Hematopoietic multipotent progenitor cell (in vitro differentiated cells): ENCODE measurements around the gene SRPK2. TPM values are rescaled to one million over a fixed set of nuclear protein-coding genes. Genes with fewer than 3 reads are reported as not detected.
"Not testable (repeated sequence)": the region's sequence is repeated elsewhere in the genome, so short reads cannot be mapped to it uniquely, and the experiment has no call there.

Experiments used
- DNase-seq, 3 donors: peaks; one replicate each; pipeline ENCODE4 v3.0.0-alpha.2; 2011 to 2015; ENCODE audit warnings: low read depth in 2 of 3, low spot score in 2 of 3
- total RNA-seq: library from RNA; depleted of rRNA; stranded (reverse); fragments of >200 nt; gene quantifications from one replicate; pipeline ENCODE4 v1.2.3, GENCODE V29; 2012

SRPK2 gene
- total RNA-seq, 1 donor, result 16.7 TPM

DNA sequence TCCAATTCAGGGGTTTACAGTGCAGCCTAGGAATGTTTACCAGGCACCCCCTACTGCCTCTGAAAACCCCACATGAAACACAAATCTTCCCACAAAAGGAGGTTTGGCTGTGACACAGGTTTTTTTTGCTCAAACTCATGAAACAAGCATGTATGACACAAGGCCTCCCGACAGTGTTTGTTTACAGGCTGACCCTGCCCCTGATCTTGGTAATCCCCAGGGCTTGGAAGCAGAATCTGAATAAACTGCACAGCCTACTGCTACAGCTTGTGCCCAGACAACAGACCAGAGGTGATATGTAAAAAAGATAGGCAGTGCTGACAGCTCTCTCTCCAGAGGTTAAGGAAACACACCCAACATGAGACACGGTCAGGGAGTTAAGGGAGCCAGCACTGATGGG is 190.5 kb downstream of the SRPK2 start:
- no peak for DNase-seq

DNA sequence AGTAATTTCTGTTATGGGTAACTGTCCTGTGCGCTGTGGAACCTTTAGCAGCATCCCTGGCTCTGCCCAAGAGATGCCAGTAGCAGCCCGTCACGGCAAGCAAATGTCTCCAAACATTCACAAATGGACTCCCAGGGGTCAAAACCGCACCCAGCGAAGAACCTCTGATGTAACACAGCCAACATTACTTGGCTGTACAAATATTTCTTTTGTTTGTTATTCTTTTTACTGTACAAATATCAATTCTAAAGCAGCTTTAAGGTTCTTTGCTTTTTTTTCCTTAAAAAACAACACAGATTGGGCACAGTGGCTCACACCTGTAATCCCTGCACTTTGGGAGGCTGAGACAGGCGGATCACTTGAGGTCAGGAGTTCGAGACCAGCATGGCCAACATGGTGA is 192.2 kb downstream of the SRPK2 start:
- no peak for DNase-seq

- no peak for DNase-seq
These were observed 192.8 kb downstream of the SRPK2 start for GRCh38 chr7:105195891-105196290.

GRCh38 chr7:105194959-105195358 is 193.8 kb downstream of the SRPK2 start:
- DNase-seq, result not testable (repeated sequence)

- no peak for DNase-seq
These were observed 197.4 kb downstream of the SRPK2 start for GRCh38 chr7:105191331-105191730.

DNA sequence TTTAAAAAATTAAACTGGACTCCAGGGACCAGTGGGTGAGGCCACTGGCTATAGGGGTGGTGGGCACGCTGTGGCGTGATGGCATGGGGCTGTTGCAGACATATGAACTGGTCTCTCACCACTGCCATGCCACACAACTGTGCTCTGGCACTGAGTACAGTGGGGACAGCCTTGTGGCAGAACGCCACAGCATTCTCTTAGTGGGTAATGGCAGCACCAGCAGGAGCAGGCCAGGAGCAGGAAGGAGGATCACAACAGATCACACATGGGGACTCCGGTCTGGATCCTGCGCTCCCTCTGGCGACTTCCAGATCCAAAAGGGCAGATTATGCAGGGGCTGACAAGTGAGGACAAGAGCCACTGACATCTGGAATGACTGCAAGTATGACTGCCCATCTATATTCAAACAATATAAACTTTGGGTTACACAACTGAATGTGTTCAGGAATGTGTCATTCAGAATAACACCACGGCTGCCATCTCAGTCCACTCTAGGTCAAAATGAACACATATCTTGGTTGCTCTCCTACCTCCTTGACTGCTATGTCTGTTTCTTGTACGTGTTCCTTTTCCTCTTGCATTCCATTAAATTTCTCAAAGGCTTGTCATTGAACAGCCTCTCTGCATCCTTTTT is 198.7 kb downstream of the SRPK2 start:
- no peak for DNase-seq

- no peak for DNase-seq
These were observed 200.5 kb downstream of the SRPK2 start for GRCh38 chr7:105188201-105188600.

- DNase-seq, result no peak
These were observed 201.2 kb downstream of the SRPK2 start for GRCh38 chr7:105187302-105188169.

DNA sequence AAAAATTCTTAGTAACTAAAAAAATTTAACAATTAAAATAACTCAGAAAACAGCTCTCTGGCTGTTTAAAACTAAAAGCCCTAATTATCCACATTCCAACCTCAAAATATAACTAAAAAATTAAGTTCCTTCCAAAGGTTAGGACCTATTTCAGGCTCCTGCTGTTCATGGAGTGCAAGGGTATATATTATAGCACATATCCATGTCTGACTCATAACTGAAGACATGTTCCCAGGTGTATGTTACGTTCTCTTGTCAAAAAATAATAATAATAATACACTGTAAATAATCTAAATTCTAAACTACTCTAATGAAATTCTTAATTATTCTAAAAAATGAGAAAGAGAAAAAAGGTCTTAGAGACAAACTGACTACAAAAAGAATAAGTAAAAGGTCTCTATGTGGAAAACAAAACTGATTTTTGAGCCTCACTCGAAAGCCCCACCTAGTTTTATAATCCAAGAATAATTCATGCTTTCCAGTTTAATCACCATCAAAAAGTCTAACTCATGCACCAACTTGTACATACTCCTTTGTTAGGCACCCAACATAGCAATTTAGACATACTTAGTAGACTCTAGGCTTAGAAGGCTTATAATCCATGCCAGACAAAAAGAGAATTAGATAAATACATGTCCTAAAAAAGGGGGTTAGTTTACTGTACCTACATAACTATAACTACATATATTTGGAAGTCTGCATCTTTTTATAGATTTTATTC is 203.3 kb downstream of the SRPK2 start:
- DNase-seq, result no peak

- no peak for DNase-seq
These were observed 208.7 kb downstream of the SRPK2 start for GRCh38 chr7:105180002-105180401.

GRCh38 chr7:105178928-105179541 is 209.7 kb downstream of the SRPK2 start:
- DNase-seq, result no peak

DNA sequence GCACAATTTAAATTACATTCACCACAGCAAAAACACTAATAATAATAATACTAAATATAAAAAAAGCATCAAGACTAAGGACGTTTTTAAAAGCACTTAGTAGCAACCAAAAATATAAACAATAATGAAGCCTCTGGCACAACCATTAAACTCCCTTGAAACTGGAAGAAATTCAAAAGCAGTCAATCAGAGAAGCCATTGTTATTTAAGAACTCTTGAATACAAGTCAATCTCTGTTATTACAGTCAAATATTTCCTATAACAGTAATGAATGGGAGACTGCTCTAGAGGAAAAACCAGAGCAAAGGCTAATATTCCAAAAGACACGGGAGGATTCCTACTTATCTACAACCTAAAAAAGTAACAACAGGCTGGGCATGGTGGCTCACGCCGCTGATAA is 210.5 kb downstream of the SRPK2 start:
- DNase-seq, result no peak

DNA sequence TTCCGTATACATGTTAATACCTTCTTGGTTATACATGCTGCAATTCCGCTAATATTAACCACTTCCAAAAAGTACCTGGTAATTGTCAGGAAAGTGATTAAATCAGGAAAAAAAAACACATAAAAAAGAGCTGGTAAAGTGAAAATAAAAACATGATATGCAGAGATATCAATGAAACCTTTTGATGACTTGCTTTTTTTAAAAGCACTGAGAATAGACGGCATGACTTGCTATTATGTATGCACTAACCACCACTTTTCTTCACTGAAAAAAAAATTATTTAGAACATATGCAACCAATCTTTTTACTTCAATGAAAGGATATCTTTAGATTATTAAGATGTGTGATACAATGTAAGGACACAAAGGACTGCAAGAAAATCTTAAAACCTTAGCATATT is 211.7 kb downstream of the SRPK2 start:
- no peak for DNase-seq

DNA sequence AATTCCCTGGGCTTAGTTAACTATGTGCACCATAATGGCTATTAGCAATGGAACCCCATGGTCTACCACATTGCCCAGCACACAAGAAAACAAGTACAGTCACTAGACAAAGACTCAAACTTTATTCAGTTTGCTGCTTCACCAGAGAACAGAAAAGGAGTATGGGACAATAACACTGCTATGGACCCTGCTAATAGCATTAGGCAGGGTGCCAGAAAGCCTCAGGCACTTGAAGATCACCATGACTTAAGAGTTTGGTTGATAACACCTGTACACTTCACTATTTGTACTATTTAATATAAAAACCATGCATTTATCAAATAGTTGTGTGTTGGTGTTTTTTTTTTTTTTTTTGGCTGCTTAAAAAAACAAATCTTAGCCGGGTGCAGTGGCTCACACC is 215.1 kb downstream of the SRPK2 start:
- DNase-seq, result no peak

DNA sequence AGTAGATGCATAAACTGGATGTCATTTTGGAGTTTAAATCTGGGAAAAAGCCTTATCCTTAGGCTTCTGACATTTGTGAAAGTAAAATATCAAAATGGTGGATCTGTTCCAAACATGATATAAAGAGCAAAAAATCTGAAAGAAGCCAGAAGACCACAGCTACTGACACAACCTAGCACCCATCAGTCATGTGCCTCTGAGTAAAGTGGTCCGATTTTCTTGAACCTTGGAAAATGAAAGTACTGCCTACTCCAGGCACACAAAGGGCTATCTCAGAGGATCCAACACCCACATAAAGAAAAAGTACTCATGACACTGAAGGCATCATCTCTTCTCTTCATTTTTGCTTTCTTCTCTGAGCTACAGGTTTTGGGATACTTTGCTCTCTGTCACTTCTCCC is 224.0 kb downstream of the SRPK2 start:
- no peak for DNase-seq

DNA sequence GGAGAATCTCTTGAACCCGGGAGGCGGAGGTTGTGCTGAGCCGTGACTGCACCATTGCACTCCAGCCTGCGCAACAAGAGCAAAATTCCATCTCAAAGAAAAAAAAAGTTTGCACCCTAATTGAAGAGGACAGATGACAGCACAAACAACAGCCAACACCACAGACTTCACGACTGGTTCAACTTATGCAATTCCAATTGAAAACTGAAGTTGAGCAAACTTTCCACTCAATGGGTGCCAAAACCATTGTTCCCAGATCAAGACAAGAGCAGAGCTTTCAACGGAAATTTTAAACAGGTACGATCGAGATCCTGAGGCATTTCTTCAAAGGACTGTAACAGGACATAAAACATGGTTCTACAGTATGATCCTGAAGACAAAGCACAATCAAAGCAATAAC is 225.0 kb downstream of the SRPK2 start:
- no peak for DNase-seq

- no peak for DNase-seq
These were observed 227.4 kb downstream of the SRPK2 start for GRCh38 chr7:105161366-105161765.

- DNase-seq, result no peak
These were observed 231.4 kb downstream of the SRPK2 start for GRCh38 chr7:105157278-105157677.

GRCh38 chr7:105156731-105157130 is 232.0 kb downstream of the SRPK2 start:
- DNase-seq, result no peak

DNA sequence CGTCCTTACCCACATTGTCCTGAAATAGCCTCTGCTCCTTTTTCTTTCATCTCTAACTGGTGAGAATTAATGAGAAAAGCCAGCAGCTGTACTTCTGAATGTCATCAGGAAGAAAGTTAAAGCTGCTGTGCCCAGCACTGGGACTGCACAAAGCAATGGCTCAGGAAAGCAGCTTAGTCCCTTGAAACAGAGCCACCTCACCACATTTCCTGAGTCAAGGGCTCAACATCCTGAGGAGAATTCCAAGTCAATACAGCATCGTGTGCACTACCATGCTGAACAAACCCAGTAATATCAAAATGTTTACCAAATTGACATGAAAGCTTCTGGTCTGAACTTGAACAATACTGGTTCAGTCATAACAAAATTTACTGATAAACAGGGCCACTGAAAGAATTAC is 234.6 kb downstream of the SRPK2 start:
- DNase-seq, result no peak

DNA sequence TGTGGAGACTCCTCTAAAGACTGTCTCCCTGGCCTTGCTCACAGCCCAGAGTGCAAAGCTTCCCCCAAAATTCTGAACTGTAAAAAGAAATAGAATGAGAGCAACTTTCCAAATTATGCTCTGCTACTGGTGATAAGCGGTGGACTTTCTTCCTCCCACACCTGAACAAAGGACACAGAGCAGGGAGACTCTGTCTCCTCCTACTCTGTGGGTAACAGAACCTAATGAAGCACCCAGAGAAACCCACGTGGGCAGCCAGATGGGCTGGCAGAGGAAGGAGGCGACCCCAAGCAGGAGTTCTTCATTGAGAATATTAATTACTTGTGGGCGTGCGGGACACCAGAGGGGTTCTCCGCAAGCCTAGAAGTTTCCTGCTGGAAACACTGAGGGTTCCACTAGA is 235.2 kb downstream of the SRPK2 start:
- no peak for DNase-seq
